Common myeloid progenitor, CD34-positive (primary cell): ENCODE results near the gene AP1AR.

Source experiments
- CTCF ChIA-PET: fragments of 350-600 bp; sonication (Branson Sonifier 250); formaldehyde crosslinking; loops from one replicate; lab custom pipeline; 2021; ENCODE audit warnings: antibody characterized with exemption; lab: Charles Lee
- POLR2A ChIA-PET: fragments of 350-600 bp; sonication (Branson Sonifier 250); formaldehyde crosslinking; loops from one replicate; lab custom pipeline; 2021; ENCODE audit warnings: antibody characterized with exemption; lab: Charles Lee
- DNase-seq, 3 donors: peaks; one replicate each; pipeline versions ENCODE4 v3.0.0 to v3.0.0-alpha.2; 2013
- H3K27ac ChIP-seq, 2 experiments: 1 replicate in 1 of 2; 2 replicates in 1 of 2; pipeline ENCODE4 v1.7.0; 2013; ENCODE audit warnings: inconsistent platforms in 2 of 2, low read length in 2 of 2, mild to moderate bottlenecking in 2 of 2, low read depth in 1 of 2, moderate library complexity in 1 of 2; ENCODE audit not compliant: severe bottlenecking in 2 of 2, insufficient read depth in 1 of 2, poor library complexity in 1 of 2
- H3K27me3 ChIP-seq, 5 experiments: replicated peaks in 2 of 5; 1 replicate in 3 of 5; 2 replicates in 2 of 5; pipeline versions ENCODE4 v1.6.1 to v1.7.0; 2013; ENCODE audit warnings: low read length in 4 of 5, mild to moderate bottlenecking in 2 of 5, moderate library complexity in 2 of 5, inconsistent platforms in 1 of 5; ENCODE audit not compliant: insufficient read depth in 5 of 5, control insufficient read depth in 4 of 5
- H3K36me3 ChIP-seq, 4 experiments: 1 replicate in 2 of 4; 2 replicates in 2 of 4; pipeline versions ENCODE4 v1.6.1 to v1.7.0; 2013; ENCODE audit warnings: low read length in 3 of 4, control low read depth in 1 of 4, mild to moderate bottlenecking in 1 of 4; ENCODE audit not compliant: control insufficient read depth in 4 of 4, insufficient read depth in 4 of 4
- H3K4me1 ChIP-seq, 4 experiments: 1 replicate in 3 of 4; 2 replicates in 1 of 4; pipeline versions ENCODE4 v1.6.1 to v1.7.1; 2013; ENCODE audit warnings: low read length in 3 of 4, mild to moderate bottlenecking in 3 of 4, control low read depth in 1 of 4, inconsistent platforms in 1 of 4, moderate library complexity in 1 of 4; ENCODE audit not compliant: control insufficient read depth in 4 of 4, insufficient read depth in 4 of 4; ENCODE audit errors: control extremely low read depth in 1 of 4
- H3K4me3 ChIP-seq, 7 experiments: 1 replicate in 4 of 7; 2 replicates in 3 of 7; pipeline versions ENCODE4 v1.5.1 to v1.7.0; 2013; ENCODE audit warnings: mild to moderate bottlenecking in 7 of 7, low read length in 6 of 7, moderate library complexity in 6 of 7, inconsistent platforms in 2 of 7, low read depth in 2 of 7, control low read depth in 1 of 7; ENCODE audit not compliant: insufficient read depth in 4 of 7, control insufficient read depth in 1 of 7; ENCODE audit errors: extremely low read depth in 1 of 7
- H3K9me3 ChIP-seq, 5 experiments: 1 replicate in 4 of 5; 2 replicates in 1 of 5; pipeline versions ENCODE4 v1.6.1 to v1.7.1; 2013; ENCODE audit warnings: low read length in 4 of 5, mild to moderate bottlenecking in 2 of 5, inconsistent platforms in 1 of 5, low read depth in 1 of 5, moderate library complexity in 1 of 5; ENCODE audit not compliant: control insufficient read depth in 4 of 5, insufficient read depth in 2 of 5; ENCODE audit errors: control extremely low read depth in 1 of 5
- WGBS: methylation state at CpG from one replicate; pipeline ENCODE4 v1.1.5; 2013; ENCODE audit not compliant: insufficient coverage; 5-methylcytosine and 5-hydroxymethylcytosine counted together

The AP1AR gene

DNA sequence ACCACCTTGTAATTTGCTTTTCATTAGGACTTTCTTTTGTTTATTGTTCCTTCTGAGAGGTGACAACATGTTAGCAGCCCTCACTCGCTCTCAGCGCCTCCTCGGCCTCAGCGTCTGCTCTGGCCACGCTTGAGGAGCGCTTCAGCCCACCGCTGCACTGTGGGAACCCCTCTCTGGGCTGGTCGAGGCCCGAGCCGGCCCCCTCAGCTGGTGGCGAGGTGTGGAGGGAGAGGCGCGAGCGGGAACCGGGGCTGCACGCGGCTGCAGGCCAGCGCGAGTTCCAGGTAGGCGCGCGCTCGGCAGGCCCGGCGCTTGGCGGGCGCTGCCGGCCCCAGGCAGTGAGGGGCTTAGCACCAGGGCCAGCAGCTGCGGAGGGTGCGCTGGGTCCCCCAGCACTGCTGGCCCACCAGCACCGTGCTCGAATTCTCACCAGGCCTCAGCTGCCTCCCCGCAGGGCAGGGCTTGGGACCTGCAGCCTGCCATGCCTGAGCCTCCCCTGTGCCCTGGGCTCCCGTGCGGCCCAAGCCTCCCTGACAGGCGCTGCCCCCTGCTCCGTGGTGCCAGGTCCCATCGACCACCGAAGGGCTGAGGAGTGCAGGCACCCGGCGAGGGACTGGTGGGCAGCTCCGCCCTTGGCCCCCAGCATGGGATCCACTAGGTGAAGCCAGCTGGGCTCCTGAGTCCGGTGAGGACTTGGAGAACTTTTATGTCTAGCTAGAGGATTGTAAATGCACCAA is 9.2 kb upstream of the AP1AR start:
- no peak for DNase-seq
- Histone ChIP-seq H3K4me3 (no peak overlapping the region), H3K27ac (no peak overlapping the region), H3K36me3 (no peaks in the 10 kb centered on the region), H3K4me1 (no peaks in the 10 kb centered on the region), H3K27me3 (no peaks in the 10 kb centered on the region), H3K9me3 (no peaks in the 10 kb centered on the region)
- CTCF ChIA-PET = interaction anchor here (1.2 to 3.5 kb wide), 3 partner anchors 9 to 12 kb away, joined by 3 to 12 read pairs (median 3); partner anchors contain the start of gene AP1AR
- POLR2A ChIA-PET = no interaction called here
- WGBS = 95% methylated on average over 31 of the region's 43 CpGs

DNA sequence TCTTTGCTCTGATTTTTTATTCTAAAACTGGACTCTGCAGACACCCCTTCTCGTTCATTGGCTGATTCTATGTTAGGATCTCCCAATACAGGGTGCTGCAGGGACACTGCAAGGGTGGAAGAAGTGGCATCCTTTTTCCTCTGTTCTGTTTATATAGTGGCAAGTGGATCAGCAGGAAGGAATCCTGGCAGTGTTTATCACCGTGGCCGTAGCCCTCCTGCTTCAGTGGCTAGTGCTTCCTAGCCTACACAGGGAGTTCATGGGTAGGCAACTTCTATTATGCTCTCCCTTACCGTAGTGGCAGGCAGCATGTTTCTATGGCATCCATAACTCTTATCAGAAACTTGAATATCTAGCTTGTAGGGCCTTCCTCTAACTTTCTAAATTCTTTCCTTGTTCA is 6.4 kb upstream of the AP1AR start:
- WGBS = 88% methylated on average over 4 of the region's 4 CpGs
- Histone ChIP-seq H3K36me3 (no peaks in the 10 kb centered on the region), H3K9me3 (no peaks in the 10 kb centered on the region), H3K4me3 (no peak overlapping the region), H3K4me1 (peaks cover 0 to 1% (median under 1%) of the 10 kb centered on the region in 4 experiments), H3K27ac (no peak overlapping the region), H3K27me3 (no peaks in the 10 kb centered on the region)
- no peak for DNase-seq
- ChIA-PET POLR2A (interaction anchor here (0.9 kb wide), 1 partner anchor 8 kb away, joined by 3 read pairs; no protein-coding TSS in a partner anchor), CTCF (interaction anchor here (2.6 kb wide), 1 partner anchor 8 kb away, joined by 12 read pairs; no protein-coding TSS in a partner anchor)

- H3K36me3 ChIP-seq = no peaks in the 10 kb centered on the region
- H3K27me3 ChIP-seq = no peaks in the 10 kb centered on the region
- ChIA-PET CTCF (interaction anchor here (1.5 to 8.4 kb wide), 7 partner anchors 9 to 138 kb away, joined by 4 to 126 read pairs (median 9); no protein-coding TSS in a partner anchor), POLR2A (interaction anchor here (0.8 kb wide), 1 partner anchor 89 kb away, joined by 4 read pairs; no protein-coding TSS in a partner anchor)
- no peaks in the 10 kb centered on the region for H3K9me3 ChIP-seq
- WGBS = under 1% methylated on average over 46 of the region's 52 CpGs
- peak; percentile 94 to 97 (median 97) for DNase-seq
- peak overlapping the region; percentile 77 to 95 (median 89) for H3K4me3 ChIP-seq
- H3K27ac ChIP-seq = peak overlapping the region; percentile 69 to 92
- peaks cover 5 to 25% (median 15%) of the 10 kb centered on the region in 4 experiments for H3K4me1 ChIP-seq
Observed at GRCh38 chr4:112230879-112231778, 458 bp upstream of the AP1AR start.

DNA sequence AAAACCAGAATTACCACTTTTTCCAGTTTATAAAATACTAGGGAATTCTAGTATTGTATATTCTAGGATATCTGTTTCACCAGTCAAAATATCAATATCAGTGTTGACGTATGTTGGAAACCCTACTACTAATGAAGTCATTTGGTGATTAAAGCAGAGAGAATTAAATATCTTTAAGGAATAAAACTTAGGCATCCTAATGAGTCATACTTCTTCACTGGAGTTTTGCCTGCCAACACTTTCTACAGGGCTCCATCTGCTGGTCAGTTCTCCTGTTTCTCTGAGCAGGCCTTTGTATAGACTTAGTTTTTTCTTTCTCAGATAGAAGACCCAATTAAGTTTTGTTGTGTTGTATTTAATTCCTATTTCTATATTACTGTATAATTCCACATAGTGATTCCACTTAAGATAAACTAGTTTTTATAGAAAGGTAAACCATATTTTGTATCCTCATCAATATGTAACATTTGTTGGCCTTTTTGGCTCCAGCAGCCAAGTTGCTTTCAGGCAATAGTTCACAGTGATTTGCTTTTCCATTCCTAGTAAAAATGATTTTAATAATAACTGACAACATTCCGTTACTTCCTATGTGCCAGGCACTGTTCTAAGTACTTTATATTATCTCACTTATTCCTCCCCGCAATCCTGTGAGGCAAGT is 3.5 kb downstream of the AP1AR start:
- H3K27me3 ChIP-seq = no peaks in the 10 kb centered on the region
- POLR2A ChIA-PET = no interaction called here
- H3K36me3 ChIP-seq = no peaks in the 10 kb centered on the region
- H3K9me3 ChIP-seq = no peaks in the 10 kb centered on the region
- CTCF ChIA-PET = interaction anchor here (0.6 to 8.4 kb wide), 15 partner anchors 10 to 305 kb away, joined by 3 to 126 read pairs (median 4); no protein-coding TSS in a partner anchor
- no peak overlapping the region for H3K27ac ChIP-seq
- 80% methylated on average over 1 of the region's 3 CpGs for WGBS
- peak; percentile 78 to 87 (median 82) for DNase-seq
- peaks cover 5 to 25% (median 14%) of the 10 kb centered on the region in 4 experiments for H3K4me1 ChIP-seq
- no peak overlapping the region for H3K4me3 ChIP-seq

GRCh38 chr4:112236040-112236439 is 4.5 kb downstream of the AP1AR start:
- WGBS = 100% methylated on average over 1 of the region's 2 CpGs
- ChIA-PET POLR2A (no interaction called here), CTCF (interaction anchor here (0.6 to 8.4 kb wide), 15 partner anchors 9 to 139 kb away, joined by 3 to 126 read pairs (median 4); no protein-coding TSS in a partner anchor)
- H3K4me1 ChIP-seq = peaks cover 5 to 17% (median 12%) of the 10 kb centered on the region in 4 experiments
- no peak for DNase-seq
- H3K27me3 ChIP-seq = no peaks in the 10 kb centered on the region
- H3K36me3 ChIP-seq = no peaks in the 10 kb centered on the region
- H3K9me3 ChIP-seq = no peaks in the 10 kb centered on the region
- no peak overlapping the region for H3K27ac ChIP-seq
- H3K4me3 ChIP-seq = no peak overlapping the region

DNA sequence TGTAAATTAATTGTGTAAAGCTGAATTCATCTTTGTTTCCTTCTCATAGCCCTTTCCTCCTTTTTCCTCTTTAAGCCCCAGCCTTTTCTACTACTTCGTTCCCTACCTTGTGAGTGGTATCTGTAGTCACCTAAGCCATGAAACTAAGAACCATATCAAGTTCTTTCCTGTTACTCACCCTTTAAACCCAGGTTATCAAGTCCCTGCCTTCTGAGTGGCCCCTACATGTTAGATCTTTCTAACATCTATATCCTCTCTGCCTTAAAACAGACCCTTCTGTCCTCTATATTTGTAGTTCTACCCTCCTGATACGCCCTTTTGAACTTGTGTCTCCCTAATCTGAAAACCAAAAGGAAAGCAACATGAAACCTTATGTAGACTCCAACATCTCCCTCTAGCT is 7.2 kb downstream of the AP1AR start:
- no peaks in the 10 kb centered on the region for H3K9me3 ChIP-seq
- POLR2A ChIA-PET = no interaction called here
- 95% methylated on average over 2 of the region's 2 CpGs for WGBS
- H3K27ac ChIP-seq = no peak overlapping the region
- DNase-seq = no peak
- CTCF ChIA-PET = interaction anchor here (1.0 to 8.4 kb wide), 2 partner anchors 9 to 138 kb away, joined by 3 to 126 read pairs; no protein-coding TSS in a partner anchor
- H3K4me1 ChIP-seq = no peaks in the 10 kb centered on the region
- H3K27me3 ChIP-seq = no peaks in the 10 kb centered on the region
- peaks cover 0 to 2% (median 0%) of the 10 kb centered on the region in 4 experiments for H3K36me3 ChIP-seq
- H3K4me3 ChIP-seq = no peak overlapping the region
